ENCODE measurements around the gene SLC2A1. TPM values are rescaled to one million over a fixed set of nuclear protein-coding genes. Genes with fewer than 3 reads are reported as not detected.

Gene SLC2A1
- total RNA-seq, 1 donor from 2014 or later, result 49.7 TPM

DNA sequence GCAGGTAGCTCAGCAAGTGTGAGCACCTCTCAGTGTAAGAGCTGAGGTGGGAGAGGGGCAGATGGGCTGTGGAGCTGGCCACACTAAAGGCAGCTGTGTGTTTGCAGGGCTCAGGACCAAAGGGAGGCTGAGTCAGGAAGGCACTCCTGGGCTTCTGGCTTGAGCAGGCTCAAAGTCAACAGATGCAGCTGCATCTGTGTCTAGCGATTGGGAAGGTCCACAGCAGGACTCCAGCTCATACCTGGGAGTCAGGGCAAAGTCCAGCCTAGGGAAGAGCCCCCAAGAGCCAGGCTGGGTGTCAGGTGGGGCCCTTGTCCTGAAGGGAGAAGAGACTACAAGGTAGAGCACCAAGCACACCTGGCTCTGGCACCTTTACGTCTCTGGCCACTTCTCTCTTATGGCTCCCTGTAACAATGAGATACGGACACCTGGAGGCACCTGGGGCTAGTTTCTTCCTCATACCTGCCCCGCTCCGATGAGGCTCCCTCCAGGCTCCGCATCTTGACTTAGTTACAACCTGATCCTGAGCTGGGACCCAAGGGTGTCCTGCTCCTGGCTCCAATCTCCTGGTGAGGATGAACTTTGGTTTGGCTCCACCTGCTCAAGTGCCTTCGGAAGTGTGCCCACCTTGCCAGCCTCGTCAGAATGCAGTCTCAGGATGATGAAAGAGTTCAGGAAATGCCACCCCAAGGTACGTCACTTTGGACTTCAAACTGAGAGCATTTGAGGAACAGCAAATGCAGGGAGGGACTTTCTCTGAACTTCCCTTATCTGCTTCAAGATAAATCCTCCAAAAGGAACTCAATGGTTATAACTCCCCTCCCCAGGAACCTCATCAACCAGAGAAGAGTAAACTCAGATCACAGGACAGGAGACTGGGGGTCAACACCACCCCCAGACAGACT lies 21.5 kb upstream of the SLC2A1 start:
- H3K27ac Mint-ChIP-seq, result no peak overlapping the region
- H3K4me3 Mint-ChIP-seq (ENCODE audit: low read depth), result no peak overlapping the region
- peaks cover 19% of the 10 kb centered on the region for H3K4me1 Mint-ChIP-seq (ENCODE audit: low read depth)
- no peaks in the 10 kb centered on the region for H3K9me3 Mint-ChIP-seq (ENCODE audit: low read depth)
- no peaks in the 10 kb centered on the region for H3K36me3 Mint-ChIP-seq (ENCODE audit: insufficient read depth)
- peaks cover 46% of the 10 kb centered on the region for H3K27me3 Mint-ChIP-seq
- TF ChIP-seq, protein P1, sequence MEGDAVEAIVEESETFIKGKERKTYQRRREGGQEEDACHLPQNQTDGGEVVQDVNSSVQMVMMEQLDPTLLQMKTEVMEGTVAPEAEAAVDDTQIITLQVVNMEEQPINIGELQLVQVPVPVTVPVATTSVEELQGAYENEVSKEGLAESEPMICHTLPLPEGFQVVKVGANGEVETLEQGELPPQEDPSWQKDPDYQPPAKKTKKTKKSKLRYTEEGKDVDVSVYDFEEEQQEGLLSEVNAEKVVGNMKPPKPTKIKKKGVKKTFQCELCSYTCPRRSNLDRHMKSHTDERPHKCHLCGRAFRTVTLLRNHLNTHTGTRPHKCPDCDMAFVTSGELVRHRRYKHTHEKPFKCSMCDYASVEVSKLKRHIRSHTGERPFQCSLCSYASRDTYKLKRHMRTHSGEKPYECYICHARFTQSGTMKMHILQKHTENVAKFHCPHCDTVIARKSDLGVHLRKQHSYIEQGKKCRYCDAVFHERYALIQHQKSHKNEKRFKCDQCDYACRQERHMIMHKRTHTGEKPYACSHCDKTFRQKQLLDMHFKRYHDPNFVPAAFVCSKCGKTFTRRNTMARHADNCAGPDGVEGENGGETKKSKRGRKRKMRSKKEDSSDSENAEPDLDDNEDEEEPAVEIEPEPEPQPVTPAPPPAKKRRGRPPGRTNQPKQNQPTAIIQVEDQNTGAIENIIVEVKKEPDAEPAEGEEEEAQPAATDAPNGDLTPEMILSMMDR (IDR thresholded peaks at IDR 0.05; ENCODE audit: unreplicated experiment), result no peak
- no peak for DNase-seq (ENCODE audit: low spot score, unreplicated experiment)

DNA sequence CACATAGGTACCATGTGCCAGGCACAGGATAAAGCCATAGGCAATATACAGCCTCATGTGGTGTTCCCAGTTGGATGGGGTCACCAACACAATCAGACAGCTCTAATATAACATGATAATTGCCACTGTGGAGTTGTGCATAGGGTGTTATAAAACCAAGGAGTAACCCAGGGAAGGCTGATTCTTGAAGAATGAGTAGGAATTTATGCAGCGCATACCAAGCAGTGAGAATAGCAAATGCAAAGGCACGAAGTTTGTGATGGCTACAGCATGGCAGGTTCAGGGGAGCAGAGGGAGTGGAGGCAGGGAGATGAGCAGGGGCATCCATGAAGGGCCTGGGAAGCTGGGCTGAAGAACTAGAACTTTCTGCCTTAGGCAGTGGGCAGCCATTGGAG lies 20.4 kb upstream of the SLC2A1 start:
- DNase-seq (ENCODE audit: low spot score, unreplicated experiment), result no peak
- H3K4me1 Mint-ChIP-seq (ENCODE audit: low read depth), result peaks cover 19% of the 10 kb centered on the region
- TF ChIP-seq, protein P1 (IDR thresholded peaks at IDR 0.05; ENCODE audit: unreplicated experiment), result no peak
- H3K4me3 Mint-ChIP-seq (ENCODE audit: low read depth), result no peak overlapping the region
- no peaks in the 10 kb centered on the region for H3K9me3 Mint-ChIP-seq (ENCODE audit: low read depth)
- no peaks in the 10 kb centered on the region for H3K36me3 Mint-ChIP-seq (ENCODE audit: insufficient read depth)
- peaks cover 49% of the 10 kb centered on the region for H3K27me3 Mint-ChIP-seq
- peak overlapping the region; percentile 26 for H3K27ac Mint-ChIP-seq

DNA sequence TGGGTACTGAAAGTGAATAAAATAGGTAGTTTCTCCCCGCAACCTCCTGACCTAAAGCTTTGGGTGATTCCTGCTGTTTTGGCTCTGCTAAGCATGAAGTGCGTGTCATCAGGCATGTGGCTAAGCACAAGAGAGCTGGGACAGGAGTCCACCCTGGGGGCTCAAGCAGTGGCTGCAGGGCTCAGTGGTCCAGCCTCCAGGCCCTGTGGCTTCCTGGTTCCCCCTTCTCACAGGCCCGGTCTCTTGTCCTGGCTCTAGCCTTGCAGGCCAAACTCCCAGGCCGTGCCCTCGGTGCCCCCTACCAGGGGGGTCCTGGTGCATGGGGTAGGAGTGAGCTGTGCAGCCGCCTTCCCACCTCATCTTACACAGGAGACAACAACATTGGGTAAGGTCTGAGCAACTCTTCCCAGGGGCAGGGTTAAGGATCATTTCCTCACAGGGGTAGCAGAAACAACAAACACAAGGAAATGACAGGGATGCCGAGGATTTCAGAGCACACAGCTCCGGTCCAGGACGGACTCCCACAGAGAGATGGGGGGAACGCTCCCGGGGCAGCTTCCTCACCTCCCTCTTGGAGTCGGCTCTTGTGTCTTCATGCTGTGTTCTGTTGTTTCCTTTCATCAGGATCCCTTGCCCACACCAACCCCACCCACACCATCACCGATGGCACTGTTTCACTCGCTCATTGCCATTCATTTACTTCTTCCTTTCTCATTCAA lies 19.8 kb upstream of the SLC2A1 start:
- TF ChIP-seq, protein P1 (IDR thresholded peaks at IDR 0.05; ENCODE audit: unreplicated experiment), result no peak
- Mint-ChIP-seq H3K36me3 (ENCODE audit: insufficient read depth) (no peaks in the 10 kb centered on the region), H3K9me3 (ENCODE audit: low read depth) (no peaks in the 10 kb centered on the region), H3K4me3 (ENCODE audit: low read depth) (no peak overlapping the region), H3K4me1 (ENCODE audit: low read depth) (peaks cover 19% of the 10 kb centered on the region), H3K27ac (no peak overlapping the region), H3K27me3 (peaks cover 46% of the 10 kb centered on the region)
- DNase-seq (ENCODE audit: low spot score, unreplicated experiment), result no peak

DNA sequence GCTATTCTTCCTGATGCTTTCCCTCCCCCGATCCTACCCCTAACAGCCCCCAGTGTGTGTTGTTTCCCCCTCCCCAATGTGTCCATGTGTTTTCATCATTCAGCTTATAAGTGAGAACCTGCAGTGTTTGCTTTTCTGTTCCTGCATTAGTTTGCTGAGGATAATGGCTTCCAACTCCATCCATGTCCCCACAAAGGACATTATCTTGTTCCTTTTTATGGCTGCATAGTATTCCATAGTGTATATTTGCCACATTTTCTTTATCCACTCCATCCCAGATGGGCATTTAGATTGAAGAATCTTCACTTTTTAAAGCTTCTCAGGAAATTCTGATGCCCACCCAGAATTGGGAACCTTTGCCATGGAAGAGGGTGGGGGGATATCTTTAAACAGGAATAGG lies 19.0 kb upstream of the SLC2A1 start:
- no peak for DNase-seq (ENCODE audit: low spot score, unreplicated experiment)
- Mint-ChIP-seq H3K36me3 (ENCODE audit: insufficient read depth) (no peaks in the 10 kb centered on the region), H3K4me3 (ENCODE audit: low read depth) (no peak overlapping the region), H3K27ac (no peak overlapping the region), H3K9me3 (ENCODE audit: low read depth) (no peaks in the 10 kb centered on the region), H3K4me1 (ENCODE audit: low read depth) (peaks cover 19% of the 10 kb centered on the region), H3K27me3 (peaks cover 44% of the 10 kb centered on the region)
- TF ChIP-seq, protein P1 (IDR thresholded peaks at IDR 0.05; ENCODE audit: unreplicated experiment), result no peak

DNA sequence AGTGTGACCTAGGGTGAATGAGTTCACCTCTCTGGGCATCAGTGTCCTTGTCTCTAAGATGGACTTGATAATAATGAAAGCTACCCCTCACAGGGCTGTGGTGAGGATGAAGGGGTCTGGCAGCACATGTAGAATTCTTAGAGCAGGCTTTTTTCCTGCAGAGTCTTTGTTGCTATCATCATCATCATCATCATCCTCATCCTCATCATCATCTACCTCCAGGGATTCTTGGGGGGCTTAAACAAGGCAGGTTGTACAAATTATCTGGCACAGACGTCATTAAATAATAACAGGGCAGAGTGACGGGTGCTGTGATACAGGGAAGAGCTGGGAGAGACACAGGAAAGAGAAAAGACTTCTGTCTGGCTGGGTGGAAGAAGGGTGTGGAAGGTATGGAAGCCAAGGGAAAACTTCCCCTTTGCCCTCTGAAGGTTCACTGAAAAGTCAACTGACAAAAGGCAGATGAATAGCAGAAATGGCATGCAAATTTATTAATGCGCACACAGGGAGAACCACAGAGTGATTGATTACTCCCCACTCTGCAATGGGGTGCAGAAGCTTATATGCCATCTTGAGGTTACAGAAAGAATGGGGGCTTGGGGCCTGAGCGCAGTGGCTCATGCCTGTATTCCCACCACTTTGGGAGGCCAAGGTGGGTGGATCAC lies 17.0 kb upstream of the SLC2A1 start:
- no peak overlapping the region for H3K4me3 Mint-ChIP-seq (ENCODE audit: low read depth)
- peaks cover 14% of the 10 kb centered on the region for H3K4me1 Mint-ChIP-seq (ENCODE audit: low read depth)
- H3K36me3 Mint-ChIP-seq (ENCODE audit: insufficient read depth), result no peaks in the 10 kb centered on the region
- peaks cover 39% of the 10 kb centered on the region for H3K27me3 Mint-ChIP-seq
- no peak for DNase-seq (ENCODE audit: low spot score, unreplicated experiment)
- no peak overlapping the region for H3K27ac Mint-ChIP-seq
- TF ChIP-seq, protein P1 (IDR thresholded peaks at IDR 0.05; ENCODE audit: unreplicated experiment), result no peak
- no peaks in the 10 kb centered on the region for H3K9me3 Mint-ChIP-seq (ENCODE audit: low read depth)
